Panc1 (cell line): Measurements from ENCODE around the gene EGFR. TPM values are rescaled to one million over a fixed set of nuclear protein-coding genes. Genes with fewer than 3 reads are reported as not detected.
A peak's percentile ranks its signal among the peaks of the same experiment; 100 is the strongest.

Experiments used
- ATAC-seq: fragments of 200-7000 bp; cut with Tn5 transposase; 2 replicates; pipeline ENCODE4 v1.9.1; 2020; ENCODE audit warnings: mild to moderate bottlenecking, moderate library complexity
- BruUV-seq: library from RNA; stranded (reverse); fragments of 400-500 nt; replicated peaks from 2 replicates; lab custom pipeline; 2021; lab: Mats Ljungman, UMichigan
- CTCF ChIA-PET: fragments of 300-600 bp; sonication (Branson Sonifier 250); formaldehyde crosslinking; loops from one replicate; lab custom pipeline; 2022; ENCODE audit warnings: antibody characterized with exemption; lab: Charles Lee
- POLR2A ChIA-PET: fragments of 300-600 bp; sonication (Branson Sonifier 250); formaldehyde crosslinking; loops from one replicate; lab custom pipeline; 2022; ENCODE audit warnings: antibody characterized with exemption; lab: Charles Lee
- DNase-seq: peaks from one replicate; pipeline ENCODE4 v3.0.0-alpha.2; 2010; ENCODE audit warnings: low read depth, low spot score
- H3K27ac ChIP-seq: 2 replicates; pipeline ENCODE4 v1.5.1; 2011; ENCODE audit warnings: mild to moderate bottlenecking, low read length, inconsistent platforms
- H3K27me3 ChIP-seq: fragments of 200-500 bp; sonication (Bioruptor generic); 2 replicates; pipeline ENCODE4 v1.6.0; 2014; ENCODE audit warnings: low read length, inconsistent platforms; ENCODE audit not compliant: control insufficient read depth, insufficient read depth
- H3K36me3 ChIP-seq: fragments of 200-500 bp; sonication (Bioruptor generic); 2 replicates; pipeline ENCODE4 v1.5.1; 2014; ENCODE audit warnings: inconsistent platforms, mild to moderate bottlenecking, low read length, moderate library complexity; ENCODE audit not compliant: control insufficient read depth, insufficient read depth
- H3K4me1 ChIP-seq: 2 replicates; pipeline ENCODE4 v1.5.1; 2011; ENCODE audit warnings: inconsistent platforms, mild to moderate bottlenecking, low read length, moderate library complexity; ENCODE audit not compliant: control insufficient read depth, insufficient read depth
- H3K4me3 ChIP-seq, 2 experiments: 2 replicates each; pipeline ENCODE4 v1.5.1; 2011 to 2012; ENCODE audit warnings: low read depth in 2 of 2, low read length in 2 of 2, mild to moderate bottlenecking in 2 of 2, inconsistent platforms in 1 of 2, moderate library complexity in 1 of 2
- H3K9me3 ChIP-seq: fragments of 200-500 bp; sonication (Bioruptor generic); 2 replicates; pipeline ENCODE4 v1.5.1; 2014; ENCODE audit warnings: low read depth, mild to moderate bottlenecking, inconsistent platforms, low read length, moderate library complexity; ENCODE audit not compliant: control insufficient read depth, insufficient read depth
- POLR2AphosphoS5 ChIP-seq: IDR thresholded peaks from 2 replicates; pipeline ENCODE4 v1.6.1; 2012; ENCODE audit warnings: mild to moderate bottlenecking, low read depth, low read length, moderate library complexity
- REST ChIP-seq, 2 experiments: IDR thresholded peaks; 2 replicates each; pipeline ENCODE4 v1.6.1; 2011 to 2012; ENCODE audit warnings: low read depth in 2 of 2, control low read depth in 1 of 2, low read length in 1 of 2, mild to moderate bottlenecking in 1 of 2, moderate library complexity in 1 of 2; ENCODE audit not compliant: insufficient read depth in 1 of 2
- SIN3A ChIP-seq: IDR thresholded peaks from 2 replicates; pipeline ENCODE4 v1.6.1; 2012; ENCODE audit warnings: low read depth, mild to moderate bottlenecking, low read length, moderate library complexity, borderline replicate concordance; ENCODE audit not compliant: insufficient read depth
- TCF7L2 ChIP-seq: IDR thresholded peaks from 2 replicates; pipeline ENCODE4 v1.6.1; 2011; ENCODE audit warnings: mild to moderate bottlenecking, low read depth, low read length, inconsistent platforms
- in situ Hi-C: cut with HindIII; loops from 2 replicates; pipeline ENCODE4 v1.10.0; 2016; ENCODE audit warnings: low sequenced_read_pairs, low pct_unique_long_range_greater_than_20kb
- intact Hi-C: fragments of 100-400 bp; cut with micrococcal nuclease; formaldehyde crosslinking; loops from one replicate; pipeline ENCODE4 v1.10.0; 2022; ENCODE audit not compliant: unreplicated experiment
- total RNA-seq: library from RNA; stranded (reverse); gene quantifications from one replicate; pipeline ENCODE4 v1.2.1, GENCODE V29; 2021; ENCODE audit not compliant: unreplicated experiment
- TF ChIP-seq, protein P1 (sequence below): fragments of 450-650 bp; IDR thresholded peaks from 2 replicates; pipeline ENCODE4 v1.5.1; 2017; ENCODE audit warnings: mild to moderate bottlenecking

The EGFR gene
- total RNA-seq, 1 experiment from 2014 or later = 156 TPM

DNA sequence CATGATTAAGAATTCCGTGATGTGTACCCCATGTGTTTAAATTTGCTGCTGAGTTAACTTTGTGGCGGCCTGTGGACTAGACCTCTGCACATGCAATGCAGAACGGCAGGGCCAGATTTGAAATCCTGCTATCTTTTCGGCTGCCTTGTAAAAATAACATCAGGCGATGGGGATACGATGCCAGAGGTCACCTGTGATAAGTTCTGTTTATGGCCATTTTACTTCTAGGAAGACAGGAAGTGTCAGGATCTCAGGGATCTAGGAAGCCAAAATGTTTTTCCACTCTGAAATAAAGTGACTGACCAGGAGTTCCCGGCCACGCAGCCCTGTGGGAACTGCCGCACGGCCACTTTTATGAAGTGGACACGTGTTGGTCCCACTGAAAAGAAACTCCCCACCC, 77.5 kb downstream of the EGFR start:
- Histone ChIP-seq H3K4me1 (peaks cover 97% of the 10 kb centered on the region), H3K27ac (peak overlapping the region; percentile 19), H3K9me3 (no peaks in the 10 kb centered on the region), H3K36me3 (no peaks in the 10 kb centered on the region), H3K4me3 (no peak overlapping the region), H3K27me3 (no peaks in the 10 kb centered on the region)
- CTCF ChIA-PET = no interaction called here
- POLR2A ChIA-PET = interaction anchor here (0.6 kb wide), 1 partner anchor 10 kb away, joined by 4 read pairs; no protein-coding TSS in a partner anchor
- DNase-seq (no peak), ATAC-seq (no peak)
- TF ChIP-seq TCF7L2 = no peak
- TF ChIP-seq, protein P1, sequence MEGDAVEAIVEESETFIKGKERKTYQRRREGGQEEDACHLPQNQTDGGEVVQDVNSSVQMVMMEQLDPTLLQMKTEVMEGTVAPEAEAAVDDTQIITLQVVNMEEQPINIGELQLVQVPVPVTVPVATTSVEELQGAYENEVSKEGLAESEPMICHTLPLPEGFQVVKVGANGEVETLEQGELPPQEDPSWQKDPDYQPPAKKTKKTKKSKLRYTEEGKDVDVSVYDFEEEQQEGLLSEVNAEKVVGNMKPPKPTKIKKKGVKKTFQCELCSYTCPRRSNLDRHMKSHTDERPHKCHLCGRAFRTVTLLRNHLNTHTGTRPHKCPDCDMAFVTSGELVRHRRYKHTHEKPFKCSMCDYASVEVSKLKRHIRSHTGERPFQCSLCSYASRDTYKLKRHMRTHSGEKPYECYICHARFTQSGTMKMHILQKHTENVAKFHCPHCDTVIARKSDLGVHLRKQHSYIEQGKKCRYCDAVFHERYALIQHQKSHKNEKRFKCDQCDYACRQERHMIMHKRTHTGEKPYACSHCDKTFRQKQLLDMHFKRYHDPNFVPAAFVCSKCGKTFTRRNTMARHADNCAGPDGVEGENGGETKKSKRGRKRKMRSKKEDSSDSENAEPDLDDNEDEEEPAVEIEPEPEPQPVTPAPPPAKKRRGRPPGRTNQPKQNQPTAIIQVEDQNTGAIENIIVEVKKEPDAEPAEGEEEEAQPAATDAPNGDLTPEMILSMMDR = no peak
- TF ChIP-seq POLR2AphosphoS5 = no peak
- no peak for TF ChIP-seq SIN3A
- in situ Hi-C loops (no loop called here), intact Hi-C loops (no loop called here)
- BruUV-seq = no TSS peak

GRCh38 chr7:55097100-55097499, 78.3 kb downstream of the EGFR start:
- ChIA-PET CTCF (no interaction called here), POLR2A (no interaction called here)
- H3K9me3 ChIP-seq = no peaks in the 10 kb centered on the region
- ATAC-seq (no peak), DNase-seq (no peak)
- in situ Hi-C loops = no loop called here
- H3K36me3 ChIP-seq = no peaks in the 10 kb centered on the region
- intact Hi-C loops = no loop called here
- no peaks in the 10 kb centered on the region for H3K27me3 ChIP-seq
- H3K4me1 ChIP-seq = peaks cover 90% of the 10 kb centered on the region
- no peak overlapping the region for H3K4me3 ChIP-seq
- H3K27ac ChIP-seq = peak overlapping the region; percentile 8; the same call in 1 of the 2 replicates
- no TSS peak for BruUV-seq
- no peak for TF ChIP-seq TCF7L2
- no peak for TF ChIP-seq SIN3A
- TF ChIP-seq REST (IDR thresholded peaks at IDR 0.05; ENCODE audit: insufficient read depth in 1 of 2, low read depth in 2 of 2, low read length in 1 of 2) = no peak
- TF ChIP-seq, protein P1 = no peak
- no peak for TF ChIP-seq POLR2AphosphoS5
